Measurements from ENCODE around the gene RFC4. TPM values are rescaled to one million over a fixed set of nuclear protein-coding genes. Genes with fewer than 3 reads are reported as not detected.

Gene RFC4
- total RNA-seq, 1 donor from 2014 or later = 18.1 TPM

- no peak overlapping the region for H3K4me3 Mint-ChIP-seq (ENCODE audit: unreplicated experiment)
- TF ChIP-seq, protein P1, sequence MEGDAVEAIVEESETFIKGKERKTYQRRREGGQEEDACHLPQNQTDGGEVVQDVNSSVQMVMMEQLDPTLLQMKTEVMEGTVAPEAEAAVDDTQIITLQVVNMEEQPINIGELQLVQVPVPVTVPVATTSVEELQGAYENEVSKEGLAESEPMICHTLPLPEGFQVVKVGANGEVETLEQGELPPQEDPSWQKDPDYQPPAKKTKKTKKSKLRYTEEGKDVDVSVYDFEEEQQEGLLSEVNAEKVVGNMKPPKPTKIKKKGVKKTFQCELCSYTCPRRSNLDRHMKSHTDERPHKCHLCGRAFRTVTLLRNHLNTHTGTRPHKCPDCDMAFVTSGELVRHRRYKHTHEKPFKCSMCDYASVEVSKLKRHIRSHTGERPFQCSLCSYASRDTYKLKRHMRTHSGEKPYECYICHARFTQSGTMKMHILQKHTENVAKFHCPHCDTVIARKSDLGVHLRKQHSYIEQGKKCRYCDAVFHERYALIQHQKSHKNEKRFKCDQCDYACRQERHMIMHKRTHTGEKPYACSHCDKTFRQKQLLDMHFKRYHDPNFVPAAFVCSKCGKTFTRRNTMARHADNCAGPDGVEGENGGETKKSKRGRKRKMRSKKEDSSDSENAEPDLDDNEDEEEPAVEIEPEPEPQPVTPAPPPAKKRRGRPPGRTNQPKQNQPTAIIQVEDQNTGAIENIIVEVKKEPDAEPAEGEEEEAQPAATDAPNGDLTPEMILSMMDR (IDR thresholded peaks at IDR 0.05) = no peak
- H3K27me3 Mint-ChIP-seq (ENCODE audit: unreplicated experiment) = peaks cover 50% of the 10 kb centered on the region
- no peaks in the 10 kb centered on the region for H3K9me3 Mint-ChIP-seq (ENCODE audit: unreplicated experiment)
- no peak overlapping the region for H3K27ac Mint-ChIP-seq (ENCODE audit: unreplicated experiment)
- H3K4me1 Mint-ChIP-seq (ENCODE audit: unreplicated experiment) = peaks cover 31% of the 10 kb centered on the region
- no peaks in the 10 kb centered on the region for H3K36me3 Mint-ChIP-seq (ENCODE audit: unreplicated experiment)
- no peak for DNase-seq (ENCODE audit: extremely low spot score, unreplicated experiment)
Measured at GRCh38 chr3:186828340-186828739, 22.1 kb upstream of the RFC4 start.

DNA sequence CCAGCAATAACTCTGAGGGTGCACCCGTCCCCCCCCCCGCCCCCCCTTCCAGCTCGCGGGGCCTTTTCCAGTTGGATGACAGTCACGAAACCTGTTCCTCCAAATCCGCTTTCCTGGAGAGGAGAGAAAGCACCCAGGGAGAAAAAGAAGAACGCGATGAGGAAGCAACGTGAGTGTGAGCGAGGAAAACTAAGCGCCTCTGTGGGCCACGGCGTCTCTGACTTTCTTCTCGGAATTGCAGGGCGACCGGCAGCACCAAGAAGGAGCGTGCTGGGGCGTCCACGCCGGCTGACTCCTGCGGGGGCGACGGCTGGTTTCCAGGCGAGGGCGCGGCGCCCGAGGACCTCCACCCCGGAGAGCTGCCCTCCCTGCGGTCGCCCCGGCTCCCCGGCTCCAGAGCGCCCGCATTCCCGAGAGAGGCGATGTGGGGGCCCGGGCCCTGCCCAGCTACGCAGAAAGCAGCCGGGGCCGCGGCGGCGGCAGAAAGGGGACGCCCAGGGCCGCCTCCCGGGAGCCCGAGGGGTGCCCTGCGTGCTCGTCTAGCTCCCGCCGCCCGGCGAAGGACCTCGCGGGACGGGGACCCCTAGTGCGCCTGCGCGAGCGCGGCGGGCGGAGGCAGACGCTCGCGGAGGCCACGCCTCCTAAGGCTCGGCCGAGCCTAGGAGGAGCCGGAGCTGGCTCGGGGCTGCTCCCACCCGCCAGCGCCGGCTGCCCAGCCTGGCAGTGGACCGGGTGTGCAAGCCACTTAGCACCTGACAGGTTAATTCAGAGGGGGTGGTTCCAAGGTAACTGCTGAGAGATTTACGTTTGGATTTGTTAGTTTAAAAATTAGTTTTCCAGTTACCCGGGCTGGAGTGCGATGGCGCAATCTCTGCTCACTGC is 20.9 kb upstream of the RFC4 start:
- peak; percentile 95 for DNase-seq (ENCODE audit: extremely low spot score, unreplicated experiment)
- Mint-ChIP-seq H3K9me3 (ENCODE audit: unreplicated experiment) (no peaks in the 10 kb centered on the region), H3K27ac (ENCODE audit: unreplicated experiment) (no peak overlapping the region), H3K36me3 (ENCODE audit: unreplicated experiment) (no peaks in the 10 kb centered on the region), H3K4me3 (ENCODE audit: unreplicated experiment) (peak overlapping the region; percentile 69), H3K4me1 (ENCODE audit: unreplicated experiment) (peaks cover 42% of the 10 kb centered on the region), H3K27me3 (ENCODE audit: unreplicated experiment) (peaks cover 38% of the 10 kb centered on the region)
- TF ChIP-seq, protein P1 (IDR thresholded peaks at IDR 0.05) = no peak

- no peak overlapping the region for H3K27ac Mint-ChIP-seq (ENCODE audit: unreplicated experiment)
- H3K36me3 Mint-ChIP-seq (ENCODE audit: unreplicated experiment) = no peaks in the 10 kb centered on the region
- H3K9me3 Mint-ChIP-seq (ENCODE audit: unreplicated experiment) = no peaks in the 10 kb centered on the region
- TF ChIP-seq, protein P1 (IDR thresholded peaks at IDR 0.05) = no peak
- peaks cover 31% of the 10 kb centered on the region for H3K27me3 Mint-ChIP-seq (ENCODE audit: unreplicated experiment)
- peaks cover 49% of the 10 kb centered on the region for H3K4me1 Mint-ChIP-seq (ENCODE audit: unreplicated experiment)
- DNase-seq (ENCODE audit: extremely low spot score, unreplicated experiment) = no peak
- H3K4me3 Mint-ChIP-seq (ENCODE audit: unreplicated experiment) = peak overlapping the region; percentile 69
Measured at GRCh38 chr3:186826410-186826975, 20.2 kb upstream of the RFC4 start.

GRCh38 chr3:186825872-186826409 is 19.7 kb upstream of the RFC4 start:
- TF ChIP-seq, protein P1 (IDR thresholded peaks at IDR 0.05) = no peak
- H3K4me3 Mint-ChIP-seq (ENCODE audit: unreplicated experiment) = peak overlapping the region; percentile 69
- H3K36me3 Mint-ChIP-seq (ENCODE audit: unreplicated experiment) = no peaks in the 10 kb centered on the region
- H3K9me3 Mint-ChIP-seq (ENCODE audit: unreplicated experiment) = no peaks in the 10 kb centered on the region
- peaks cover 52% of the 10 kb centered on the region for H3K4me1 Mint-ChIP-seq (ENCODE audit: unreplicated experiment)
- no peak for DNase-seq (ENCODE audit: extremely low spot score, unreplicated experiment)
- H3K27me3 Mint-ChIP-seq (ENCODE audit: unreplicated experiment) = peaks cover 26% of the 10 kb centered on the region
- no peak overlapping the region for H3K27ac Mint-ChIP-seq (ENCODE audit: unreplicated experiment)

DNA sequence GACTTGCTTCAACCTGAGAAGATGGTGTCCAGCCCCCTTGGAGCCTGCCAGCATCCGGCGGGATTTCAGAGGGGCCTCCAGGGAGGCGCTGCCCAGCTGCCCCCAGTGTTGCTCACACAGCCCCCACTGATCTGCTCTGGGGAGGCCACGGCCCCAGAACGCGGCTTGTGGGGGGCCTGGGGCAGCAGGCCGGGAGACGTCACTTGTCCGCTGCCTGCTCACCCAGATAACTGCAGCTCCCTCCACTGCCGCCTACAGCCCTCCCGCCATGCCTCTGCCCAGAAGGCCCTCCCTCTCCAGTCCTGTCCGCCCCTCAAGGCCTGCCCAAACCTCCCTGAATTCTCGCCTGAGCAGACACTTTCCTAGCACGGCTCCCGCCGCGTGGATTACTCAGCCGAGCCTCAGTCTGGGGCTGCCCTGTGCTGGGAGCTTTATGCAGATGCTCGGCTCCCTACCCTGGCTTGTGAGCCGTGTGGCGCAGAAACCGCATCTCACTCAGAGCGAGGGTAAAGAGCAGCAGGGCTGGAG is 19.1 kb upstream of the RFC4 start:
- Mint-ChIP-seq H3K27ac (ENCODE audit: unreplicated experiment) (no peak overlapping the region), H3K9me3 (ENCODE audit: unreplicated experiment) (no peaks in the 10 kb centered on the region), H3K36me3 (ENCODE audit: unreplicated experiment) (no peaks in the 10 kb centered on the region), H3K27me3 (ENCODE audit: unreplicated experiment) (peaks cover 21% of the 10 kb centered on the region), H3K4me3 (ENCODE audit: unreplicated experiment) (peak overlapping the region; percentile 35), H3K4me1 (ENCODE audit: unreplicated experiment) (peaks cover 52% of the 10 kb centered on the region)
- TF ChIP-seq, protein P1 (IDR thresholded peaks at IDR 0.05) = no peak
- DNase-seq (ENCODE audit: extremely low spot score, unreplicated experiment) = no peak

All from osteocyte (in vitro differentiated cells).